Natural killer cell treated with Interleukin-12 subunit alpha and Interleukin-12 subunit beta and Interleukin-15 and Interleukin-18, amount 100 ng/mL, for 72 hours (primary cell): ENCODE results near the gene ZNF185. TPM values are rescaled to one million over a fixed set of nuclear protein-coding genes. Genes with fewer than 3 reads are reported as not detected.
A peak's percentile ranks its signal among the peaks of the same experiment; 100 is the strongest.

ENCODE experiments used
- ATAC-seq, 2 donors: fragments of 150-1000 bp; cut with Tn5 transposase in 1 of 2; sonication (Bioruptor Pico), chemical (Tn5 transposase) in 1 of 2; 2 replicates each; pipeline ENCODE4 v1.10.0; 2021
- DNase-seq: peaks from one replicate; pipeline ENCODE4 v3.0.0; 2022; ENCODE audit warnings: low spot score
- H3K27ac Mint-ChIP-seq, 2 donors: 1 replicate in 1 of 2; 2 replicates in 1 of 2; pipeline ENCODE4 v1.8.0; 2022; ENCODE audit warnings: mixed read lengths in 2 of 2, mild to moderate bottlenecking in 1 of 2, moderate library complexity in 1 of 2
- H3K27me3 Mint-ChIP-seq, 2 donors: 1 replicate in 1 of 2; 2 replicates in 1 of 2; pipeline ENCODE4 v1.8.0; 2022; ENCODE audit warnings: mixed read lengths in 2 of 2
- H3K36me3 Mint-ChIP-seq: one replicate; pipeline ENCODE4 v1.8.0; 2022; ENCODE audit warnings: mixed read lengths
- H3K4me1 Mint-ChIP-seq, 2 donors: 1 replicate in 1 of 2; 2 replicates in 1 of 2; pipeline ENCODE4 v1.8.0; 2022; ENCODE audit warnings: low read depth in 2 of 2, mixed read lengths in 2 of 2, mild to moderate bottlenecking in 1 of 2
- H3K4me3 Mint-ChIP-seq: one replicate; pipeline ENCODE4 v1.8.0; 2022; ENCODE audit warnings: mixed read lengths
- H3K9me3 Mint-ChIP-seq: 2 replicates; pipeline ENCODE4 v1.8.0; 2022; ENCODE audit warnings: mixed read lengths
- total RNA-seq, 2 donors: library from RNA; stranded (reverse); gene quantifications; one replicate each; pipeline ENCODE4 v1.2.3, GENCODE V29; 2022

Gene ZNF185
- total RNA-seq, 2 donors from 2014 or later, result 0.48 to 1.5 TPM

- H3K27me3 Mint-ChIP-seq, result peaks cover 0 to 3% of the 10 kb centered on the region in 2 donors
- no peak for DNase-seq
- no peaks in the 10 kb centered on the region for H3K9me3 Mint-ChIP-seq
- no peak overlapping the region for H3K4me3 Mint-ChIP-seq
- H3K36me3 Mint-ChIP-seq, result no peaks in the 10 kb centered on the region
- no peak overlapping the region for H3K27ac Mint-ChIP-seq
- no peaks in the 10 kb centered on the region for H3K4me1 Mint-ChIP-seq
- no peak for ATAC-seq
These were observed 16.0 kb downstream of the ZNF185 start for GRCh38 chrX:152913910-152914309.

- no peak for DNase-seq
- H3K36me3 Mint-ChIP-seq, result no peaks in the 10 kb centered on the region
These were observed 17.8 kb downstream of the ZNF185 start for GRCh38 chrX:152915541-152916241.

GRCh38 chrX:152917656-152918579, 20.1 kb downstream of the ZNF185 start:
- Mint-ChIP-seq H3K4me3 (no peak overlapping the region), H3K9me3 (no peaks in the 10 kb centered on the region), H3K36me3 (no peaks in the 10 kb centered on the region), H3K27ac (no peak overlapping the region), H3K27me3 (peaks cover 0 to 3% of the 10 kb centered on the region in 2 donors), H3K4me1 (no peaks in the 10 kb centered on the region)
- ATAC-seq, result no peak
- no peak for DNase-seq

More at GRCh38 chrX:152915541-152916241, 17.8 kb downstream of the ZNF185 start:
- Mint-ChIP-seq H3K9me3 (no peaks in the 10 kb centered on the region), H3K27ac (no peak overlapping the region), H3K4me1 (no peaks in the 10 kb centered on the region), H3K27me3 (peaks cover 0 to 3% of the 10 kb centered on the region in 2 donors), H3K4me3 (no peak overlapping the region)
- ATAC-seq, result no peak

GRCh38 chrX:152918707-152919106, 20.8 kb downstream of the ZNF185 start:
- H3K36me3 Mint-ChIP-seq, result no peaks in the 10 kb centered on the region
- H3K27me3 Mint-ChIP-seq, result peaks cover 0 to 3% of the 10 kb centered on the region in 2 donors
- DNase-seq (no peak), ATAC-seq (no peak)
- H3K9me3 Mint-ChIP-seq, result no peaks in the 10 kb centered on the region
- no peak overlapping the region for H3K4me3 Mint-ChIP-seq
- no peak overlapping the region for H3K27ac Mint-ChIP-seq
- no peaks in the 10 kb centered on the region for H3K4me1 Mint-ChIP-seq

GRCh38 chrX:152923599-152923998, 25.7 kb downstream of the ZNF185 start:
- Mint-ChIP-seq H3K27ac (no peak overlapping the region), H3K4me1 (no peaks in the 10 kb centered on the region), H3K27me3 (no peaks in the 10 kb centered on the region), H3K36me3 (no peaks in the 10 kb centered on the region), H3K9me3 (no peaks in the 10 kb centered on the region), H3K4me3 (no peak overlapping the region)
- DNase-seq (no peak), ATAC-seq (no peak)

GRCh38 chrX:152925835-152926234, 28.0 kb downstream of the ZNF185 start:
- H3K9me3 Mint-ChIP-seq, result no peaks in the 10 kb centered on the region
- H3K27me3 Mint-ChIP-seq, result peaks cover 0 to 5% of the 10 kb centered on the region in 2 donors
- no peaks in the 10 kb centered on the region for H3K4me1 Mint-ChIP-seq
- no peak overlapping the region for H3K4me3 Mint-ChIP-seq
- DNase-seq (no peak), ATAC-seq (no peak)
- no peaks in the 10 kb centered on the region for H3K36me3 Mint-ChIP-seq
- H3K27ac Mint-ChIP-seq, result no peak overlapping the region

GRCh38 chrX:152926279-152926678, 28.4 kb downstream of the ZNF185 start:
- Mint-ChIP-seq H3K27me3 (peaks cover 0 to 5% of the 10 kb centered on the region in 2 donors), H3K4me3 (no peak overlapping the region), H3K36me3 (no peaks in the 10 kb centered on the region), H3K4me1 (no peaks in the 10 kb centered on the region), H3K27ac (no peak overlapping the region), H3K9me3 (no peaks in the 10 kb centered on the region)
- DNase-seq, result no peak
- peak; percentile 49 to 71 for ATAC-seq

GRCh38 chrX:152926923-152927322, 29.1 kb downstream of the ZNF185 start:
- Mint-ChIP-seq H3K36me3 (no peaks in the 10 kb centered on the region), H3K27ac (no peak overlapping the region)
- ATAC-seq, result no peak

GRCh38 chrX:152927858-152928760, 30.2 kb downstream of the ZNF185 start:
- Mint-ChIP-seq H3K27ac (no peak overlapping the region), H3K36me3 (no peaks in the 10 kb centered on the region), H3K4me1 (no peaks in the 10 kb centered on the region), H3K4me3 (no peak overlapping the region), H3K9me3 (no peaks in the 10 kb centered on the region), H3K27me3 (peaks cover 0 to 5% of the 10 kb centered on the region in 2 donors)
- ATAC-seq (no peak), DNase-seq (no peak)

More at GRCh38 chrX:152926923-152927322, 29.1 kb downstream of the ZNF185 start:
- Mint-ChIP-seq H3K4me1 (no peaks in the 10 kb centered on the region), H3K27me3 (peaks cover 0 to 5% of the 10 kb centered on the region in 2 donors), H3K4me3 (no peak overlapping the region), H3K9me3 (no peaks in the 10 kb centered on the region)
- DNase-seq, result no peak

- no peak overlapping the region for H3K4me3 Mint-ChIP-seq
- no peak overlapping the region for H3K27ac Mint-ChIP-seq
- H3K4me1 Mint-ChIP-seq, result no peaks in the 10 kb centered on the region
- no peaks in the 10 kb centered on the region for H3K36me3 Mint-ChIP-seq
- H3K9me3 Mint-ChIP-seq, result no peaks in the 10 kb centered on the region
- H3K27me3 Mint-ChIP-seq, result peaks cover 0 to 5% of the 10 kb centered on the region in 2 donors
- DNase-seq, result no peak
- no peak for ATAC-seq
These were observed 31.0 kb downstream of the ZNF185 start for GRCh38 chrX:152928761-152929400.

GRCh38 chrX:152929898-152930297, 32.0 kb downstream of the ZNF185 start:
- DNase-seq, result no peak
- Mint-ChIP-seq H3K36me3 (no peaks in the 10 kb centered on the region), H3K27me3 (peaks cover 0 to 9% of the 10 kb centered on the region in 2 donors), H3K27ac (no peak overlapping the region), H3K4me3 (no peak overlapping the region), H3K4me1 (no peaks in the 10 kb centered on the region), H3K9me3 (no peaks in the 10 kb centered on the region)
- ATAC-seq, result no peak

- Mint-ChIP-seq H3K36me3 (no peaks in the 10 kb centered on the region), H3K9me3 (no peaks in the 10 kb centered on the region), H3K27ac (no peak overlapping the region), H3K27me3 (peaks cover 0 to 9% of the 10 kb centered on the region in 2 donors), H3K4me1 (no peaks in the 10 kb centered on the region), H3K4me3 (no peak overlapping the region)
- no peak for ATAC-seq
- no peak for DNase-seq
These were observed 32.6 kb downstream of the ZNF185 start for GRCh38 chrX:152930516-152930915.

- Mint-ChIP-seq H3K27ac (no peak overlapping the region), H3K4me1 (no peaks in the 10 kb centered on the region), H3K4me3 (no peak overlapping the region), H3K36me3 (no peaks in the 10 kb centered on the region), H3K27me3 (peaks cover 0 to 12% of the 10 kb centered on the region in 2 donors), H3K9me3 (no peaks in the 10 kb centered on the region)
- no peak for DNase-seq
- ATAC-seq, result no peak
These were observed 34.3 kb downstream of the ZNF185 start for GRCh38 chrX:152932144-152932543.
